Measurements from ENCODE around the gene ELMO1.

GRCh38 chr7:37362802-37363201 lies 85.9 kb downstream of the ELMO1 start:
- TF ChIP-seq CTCF (IDR thresholded peaks at IDR 0.05; ENCODE audit: low read depth, low read length) (no peak), POLR2A (IDR thresholded peaks at IDR 0.05; ENCODE audit: extremely low read depth, insufficient read length) (no peak), MAX (IDR thresholded peaks at IDR 0.05; ENCODE audit: low read depth, low read length) (no peak), MYC (IDR thresholded peaks at IDR 0.05; ENCODE audit: low read depth, low read length) (no peak)

Measured in NB4 (cell line).